HL-60/S4 treated with phorbol 12-myristate 13-acetate at 8.2 ng/mL for 4 days and 3 days (cell line): ENCODE measurements around the gene CEP170.
"Not testable (repeated sequence)": the region's sequence is repeated elsewhere in the genome, so short reads cannot be mapped to it uniquely, and the experiment has no call there.

ENCODE experiments used
- in situ Hi-C: fragments of 300-500 bp; cut with MboI; formaldehyde crosslinking; loops from 2 replicates; pipeline ENCODE4 v1.15.0; 2022; ENCODE audit warnings: low sequenced_read_pairs

The CEP170 gene

GRCh38 chr1:243087368-243087767, 167.7 kb downstream of the CEP170 start:
- in situ Hi-C loops = not testable (repeated sequence)
